A673 (cell line): ENCODE measurements around the gene ADAD2.

Experiments
- EZH2 ChIP-seq: fragments of 200-600 bp; sonication (generic); IDR thresholded peaks from 2 replicates; pipeline ENCODE4 v1.6.1; 2017; ENCODE audit warnings: borderline replicate concordance, low read depth, mild to moderate bottlenecking, mixed read lengths, antibody characterized with exemption, low read length; ENCODE audit not compliant: poor library complexity, severe bottlenecking
- TF ChIP-seq, protein P1 (sequence below): fragments of 300-800, 200-600 bp; sonication (generic); conservative IDR thresholded peaks from 2 replicates; pipeline ENCODE4 v1.5.1; 2017; ENCODE audit warnings: low read depth, mild to moderate bottlenecking, antibody characterized with exemption, low read length, moderate library complexity, mixed read lengths

DNA sequence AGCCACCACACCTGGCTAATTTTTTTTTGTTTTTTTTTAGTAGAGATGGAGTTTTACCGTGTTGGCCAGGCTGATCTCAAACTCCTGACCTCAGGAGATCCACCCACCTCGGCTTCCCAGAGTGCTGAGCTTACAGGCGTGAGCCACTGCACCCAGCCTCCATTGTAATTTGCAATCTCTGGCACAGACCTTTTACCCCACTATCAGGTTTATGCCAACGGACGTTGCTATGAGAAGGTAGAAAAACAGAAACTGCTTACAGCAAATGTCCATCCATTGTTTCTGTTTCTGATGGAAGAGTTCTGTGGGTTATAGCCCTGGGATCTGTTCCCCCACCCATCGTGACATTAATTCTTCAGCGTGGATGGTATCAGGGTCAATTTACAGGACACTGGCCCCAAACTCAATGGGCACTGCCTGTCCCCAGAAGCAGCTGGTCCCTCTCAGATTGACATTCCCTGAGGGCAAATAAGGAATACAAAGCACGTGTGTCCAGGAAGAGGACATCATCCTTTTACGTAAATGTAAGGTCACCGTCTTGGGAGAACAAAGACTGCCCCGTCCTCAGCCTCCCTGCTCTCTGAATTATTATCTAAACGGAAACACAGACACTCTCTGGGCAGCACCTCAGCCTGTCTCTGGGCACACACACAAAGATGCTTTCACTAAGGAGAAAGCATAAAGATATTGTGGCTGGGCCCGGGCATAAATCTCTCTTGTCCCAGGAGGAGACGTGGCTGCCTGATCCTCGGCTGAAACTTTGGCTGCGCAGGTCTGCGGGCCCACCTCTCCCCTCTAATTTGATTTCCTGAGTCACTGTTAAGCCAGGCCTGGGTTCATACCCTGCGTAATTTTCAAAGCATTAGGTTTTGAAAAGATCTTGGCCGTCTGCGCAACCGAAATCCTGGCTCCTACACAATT is 43.6 kb downstream of the ADAD2 start:
- TF ChIP-seq, protein P1, sequence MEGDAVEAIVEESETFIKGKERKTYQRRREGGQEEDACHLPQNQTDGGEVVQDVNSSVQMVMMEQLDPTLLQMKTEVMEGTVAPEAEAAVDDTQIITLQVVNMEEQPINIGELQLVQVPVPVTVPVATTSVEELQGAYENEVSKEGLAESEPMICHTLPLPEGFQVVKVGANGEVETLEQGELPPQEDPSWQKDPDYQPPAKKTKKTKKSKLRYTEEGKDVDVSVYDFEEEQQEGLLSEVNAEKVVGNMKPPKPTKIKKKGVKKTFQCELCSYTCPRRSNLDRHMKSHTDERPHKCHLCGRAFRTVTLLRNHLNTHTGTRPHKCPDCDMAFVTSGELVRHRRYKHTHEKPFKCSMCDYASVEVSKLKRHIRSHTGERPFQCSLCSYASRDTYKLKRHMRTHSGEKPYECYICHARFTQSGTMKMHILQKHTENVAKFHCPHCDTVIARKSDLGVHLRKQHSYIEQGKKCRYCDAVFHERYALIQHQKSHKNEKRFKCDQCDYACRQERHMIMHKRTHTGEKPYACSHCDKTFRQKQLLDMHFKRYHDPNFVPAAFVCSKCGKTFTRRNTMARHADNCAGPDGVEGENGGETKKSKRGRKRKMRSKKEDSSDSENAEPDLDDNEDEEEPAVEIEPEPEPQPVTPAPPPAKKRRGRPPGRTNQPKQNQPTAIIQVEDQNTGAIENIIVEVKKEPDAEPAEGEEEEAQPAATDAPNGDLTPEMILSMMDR, result no peak
- TF ChIP-seq EZH2, result no peak
